D721Med (cell line): Measurements from ENCODE around the gene FYN.
A peak's percentile ranks its signal among the peaks of the same experiment; 100 is the strongest.

ENCODE experiments used
- DNase-seq: peaks from one replicate; pipeline ENCODE4 v3.0.0; 2011; ENCODE audit warnings: low spot score; ENCODE audit not compliant: insufficient read length
- FAIRE-seq: peaks from 2 replicates; lab custom pipeline; 2011; peaks lifted over from hg19 to GRCh38; lab: Jason Lieb, UNC
- CTCF ChIP-seq: IDR thresholded peaks from 2 replicates; pipeline ENCODE4 v1.5.1; 2012; ENCODE audit warnings: mild to moderate bottlenecking, control low read depth; ENCODE audit not compliant: insufficient read depth; ENCODE audit errors: missing control alignments

Gene FYN

GRCh38 chr6:111632468-111633247, 240.6 kb downstream of the FYN start:
- FAIRE-seq (no peak), DNase-seq (no peak)
- TF ChIP-seq CTCF, result no peak

GRCh38 chr6:111631903-111632460, 241.3 kb downstream of the FYN start:
- FAIRE-seq (no peak), DNase-seq (no peak)
- TF ChIP-seq CTCF, result no peak

GRCh38 chr6:111631018-111631417, 242.2 kb downstream of the FYN start:
- no peak for FAIRE-seq

GRCh38 chr6:111628142-111628850, 245.0 kb downstream of the FYN start:
- no peak for TF ChIP-seq CTCF
- no peak for DNase-seq
- FAIRE-seq, result no peak

More at GRCh38 chr6:111631018-111631417, 242.2 kb downstream of the FYN start:
- no peak for DNase-seq
- no peak for TF ChIP-seq CTCF

GRCh38 chr6:111626441-111626840, 246.8 kb downstream of the FYN start:
- FAIRE-seq (peak; percentile 60), DNase-seq (peak; percentile 87)
- no peak for TF ChIP-seq CTCF

- DNase-seq (no peak), FAIRE-seq (no peak)
- no peak for TF ChIP-seq CTCF
Measured at GRCh38 chr6:111625461-111626391, 247.5 kb downstream of the FYN start.
